OCI-LY7 (cell line): ENCODE measurements around the gene IMPACT.

ENCODE experiments used
- CTCF ChIP-seq: fragments of 200-600 bp; sonication (generic); conservative IDR thresholded peaks from 2 replicates; pipeline ENCODE4 v1.5.1; 2014; ENCODE audit warnings: mild to moderate bottlenecking, antibody characterized with exemption, low read length, moderate library complexity, mixed read lengths
- EZH2phosphoT487 ChIP-seq: fragments of 200-600 bp; sonication (generic); IDR thresholded peaks from 2 replicates; pipeline ENCODE4 v1.6.1; 2018; ENCODE audit warnings: low read depth, borderline replicate concordance, mild to moderate bottlenecking, mixed run types, antibody characterized with exemption, low read length, moderate library complexity, mixed read lengths

- TF ChIP-seq CTCF (no peak), EZH2phosphoT487 (no peak)
These were observed 47.9 kb upstream of the IMPACT start for GRCh38 chr18:24378598-24378997.
